Islet precursor cell (in vitro differentiated cells): ENCODE measurements around the gene RUFY4.
"Not testable (repeated sequence)": the region's sequence is repeated elsewhere in the genome, so short reads cannot be mapped to it uniquely, and the experiment has no call there.

Experiments used
- DNase-seq: peaks from one replicate; pipeline ENCODE4 v3.0.0-alpha.2; 2018

The RUFY4 gene

GRCh38 chr2:218031771-218032257 is 37.2 kb upstream of the RUFY4 start:
- DNase-seq, result peak; percentile 48

- DNase-seq, result peak; percentile 51
Observed at GRCh38 chr2:218032336-218033171, 36.5 kb upstream of the RUFY4 start.

GRCh38 chr2:218033208-218033589 is 35.9 kb upstream of the RUFY4 start:
- DNase-seq, result peak; percentile 24

- peak; percentile 59 for DNase-seq
Observed at GRCh38 chr2:218033590-218034496, 35.2 kb upstream of the RUFY4 start.

GRCh38 chr2:218034497-218035213 is 34.4 kb upstream of the RUFY4 start:
- DNase-seq, result peak; percentile 85

GRCh38 chr2:218035463-218036100 is 33.5 kb upstream of the RUFY4 start:
- peak; percentile 33 for DNase-seq

GRCh38 chr2:218036371-218036770 is 32.7 kb upstream of the RUFY4 start:
- DNase-seq, result peak; percentile 31

GRCh38 chr2:218039171-218039570 is 29.9 kb upstream of the RUFY4 start:
- DNase-seq, result peak; percentile 41

GRCh38 chr2:218040883-218041282 is 28.2 kb upstream of the RUFY4 start:
- DNase-seq, result no peak

- DNase-seq, result no peak
Observed at GRCh38 chr2:218041302-218042168, 27.5 kb upstream of the RUFY4 start.

- DNase-seq, result no peak
Observed at GRCh38 chr2:218043100-218043499, 26.0 kb upstream of the RUFY4 start.

GRCh38 chr2:218043701-218044109 is 25.3 kb upstream of the RUFY4 start:
- no peak for DNase-seq

GRCh38 chr2:218044599-218044998 is 24.5 kb upstream of the RUFY4 start:
- DNase-seq, result not testable (repeated sequence)

GRCh38 chr2:218046238-218046637 is 22.8 kb upstream of the RUFY4 start:
- no peak for DNase-seq

- no peak for DNase-seq
Observed at GRCh38 chr2:218047536-218048225, 21.4 kb upstream of the RUFY4 start.

GRCh38 chr2:218051903-218052302 is 17.1 kb upstream of the RUFY4 start:
- DNase-seq, result no peak

- DNase-seq, result no peak
Observed at GRCh38 chr2:218059289-218059688, 9.8 kb upstream of the RUFY4 start.

- no peak for DNase-seq
Observed at GRCh38 chr2:218060118-218060517, 8.9 kb upstream of the RUFY4 start.

- no peak for DNase-seq
Observed at GRCh38 chr2:218060950-218061660, 7.9 kb upstream of the RUFY4 start.

- DNase-seq, result no peak
Observed at GRCh38 chr2:218063486-218063885, 5.6 kb upstream of the RUFY4 start.
